ENCODE data around the gene PMEL. TPM values are rescaled to one million over a fixed set of nuclear protein-coding genes. Genes with fewer than 3 reads are reported as not detected.
"Not testable (repeated sequence)": the region's sequence is repeated elsewhere in the genome, so short reads cannot be mapped to it uniquely, and the experiment has no call there.

The PMEL gene
- total RNA-seq, 1 donor from 2014 or later: 0.52 TPM

DNA sequence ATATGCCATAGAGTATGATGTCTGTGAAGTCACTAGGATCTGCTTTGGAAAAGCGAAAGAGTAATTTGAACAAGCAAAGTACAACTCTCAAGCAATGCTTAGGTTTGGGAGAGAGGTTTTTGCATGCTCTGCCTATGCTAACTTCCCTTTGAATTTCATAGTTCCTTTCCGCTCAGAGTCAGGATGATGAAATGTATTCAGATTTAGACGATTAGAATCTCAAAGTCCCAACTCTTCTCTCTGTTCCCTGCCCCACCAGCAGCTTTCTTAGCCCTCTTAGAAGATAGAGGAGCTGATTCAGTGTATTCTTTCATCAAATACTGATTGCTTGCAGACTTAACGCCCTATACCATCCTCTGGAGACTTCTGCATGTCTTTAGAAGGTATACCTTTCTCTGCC lies 19.5 kb upstream of the PMEL start:
- no peak overlapping the region for H3K9ac ChIP-seq (ENCODE audit: low read depth in 1 of 3, low read length in 3 of 3)
- no peak overlapping the region for H3K4me3 ChIP-seq (ENCODE audit: low read length in 3 of 3)
- peaks cover 14 to 35% (median 29%) of the 10 kb centered on the region in 3 donors for H3K36me3 ChIP-seq (ENCODE audit: control insufficient read depth in 3 of 3, insufficient read depth in 3 of 3, low read length in 3 of 3)
- no peaks in the 10 kb centered on the region for H3K27me3 ChIP-seq (ENCODE audit: control insufficient read depth in 3 of 3, insufficient read depth in 3 of 3, low read length in 3 of 3)
- H3K9me3 ChIP-seq (ENCODE audit: control insufficient read depth in 3 of 3, low read length in 3 of 3): no peaks in the 10 kb centered on the region
- H3K27ac ChIP-seq (ENCODE audit: low read depth, low read length): no peak overlapping the region
- H3K4me1 ChIP-seq (ENCODE audit: control insufficient read depth in 3 of 3, insufficient read depth in 3 of 3, low read length in 3 of 3): peaks cover 0 to 3% (median 0%) of the 10 kb centered on the region in 3 donors

DNA sequence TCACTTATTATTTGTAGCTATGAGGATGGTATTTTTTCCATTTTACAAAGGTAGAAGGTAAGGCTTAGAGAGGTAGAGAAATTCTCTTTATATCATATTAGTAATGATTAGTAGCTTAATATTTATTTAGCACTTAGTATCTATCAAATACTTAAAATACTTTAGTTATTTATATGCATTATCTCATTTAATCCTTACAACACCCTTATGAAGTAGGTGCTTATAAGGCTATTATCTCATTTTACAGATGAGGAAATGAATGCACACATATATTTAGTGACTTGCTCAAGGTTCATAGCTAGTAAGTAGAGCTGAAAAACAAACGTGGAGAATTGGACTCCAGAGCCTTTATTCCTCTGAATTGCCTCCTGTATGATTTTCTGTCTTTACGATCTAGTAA lies 19.0 kb upstream of the PMEL start:
- peaks cover 12 to 35% (median 24%) of the 10 kb centered on the region in 3 donors for H3K36me3 ChIP-seq (ENCODE audit: control insufficient read depth in 3 of 3, insufficient read depth in 3 of 3, low read length in 3 of 3)
- H3K4me1 ChIP-seq (ENCODE audit: control insufficient read depth in 3 of 3, insufficient read depth in 3 of 3, low read length in 3 of 3): peaks cover 0 to 3% (median 0%) of the 10 kb centered on the region in 3 donors
- no peak overlapping the region for H3K4me3 ChIP-seq (ENCODE audit: low read length in 3 of 3)
- no peak overlapping the region for H3K9ac ChIP-seq (ENCODE audit: low read depth in 1 of 3, low read length in 3 of 3)
- no peak overlapping the region for H3K27ac ChIP-seq (ENCODE audit: low read depth, low read length)
- H3K27me3 ChIP-seq (ENCODE audit: control insufficient read depth in 3 of 3, insufficient read depth in 3 of 3, low read length in 3 of 3): no peaks in the 10 kb centered on the region
- no peaks in the 10 kb centered on the region for H3K9me3 ChIP-seq (ENCODE audit: control insufficient read depth in 3 of 3, low read length in 3 of 3)

DNA sequence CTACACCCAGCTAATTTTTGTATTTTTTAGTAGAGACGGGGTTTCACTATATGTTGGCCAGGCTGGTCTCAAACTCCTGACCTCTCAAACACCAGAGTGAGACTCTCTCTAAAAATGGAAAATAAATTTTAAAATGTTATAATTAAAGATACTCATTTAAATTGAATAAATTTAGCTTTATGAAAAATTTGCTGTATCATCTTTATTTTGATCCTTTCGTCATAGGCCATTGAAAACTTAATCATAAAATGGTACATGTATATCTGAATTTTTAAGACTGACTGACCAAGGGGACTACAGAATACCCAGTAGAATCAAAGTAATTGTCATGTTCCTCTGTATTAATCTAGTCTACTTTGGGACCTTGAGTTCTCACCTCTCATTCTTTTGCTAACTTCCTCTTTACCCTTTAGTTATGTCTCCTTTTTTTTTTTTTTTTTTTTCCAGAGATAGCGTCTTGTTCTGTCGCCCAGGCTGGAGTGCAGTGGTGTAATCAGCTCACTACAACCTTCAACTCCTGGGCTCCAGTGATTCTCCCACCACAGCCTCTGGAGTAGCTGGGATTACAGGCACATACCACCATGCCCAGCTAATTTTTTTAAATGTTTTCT lies 17.5 kb upstream of the PMEL start:
- Histone ChIP-seq H3K4me3 (ENCODE audit: low read length in 3 of 3) (no peak overlapping the region), H3K9ac (ENCODE audit: low read depth in 1 of 3, low read length in 3 of 3) (no peak overlapping the region), H3K27ac (ENCODE audit: low read depth, low read length) (no peak overlapping the region), H3K9me3 (ENCODE audit: control insufficient read depth in 3 of 3, low read length in 3 of 3) (no peaks in the 10 kb centered on the region), H3K27me3 (ENCODE audit: control insufficient read depth in 3 of 3, insufficient read depth in 3 of 3, low read length in 3 of 3) (no peaks in the 10 kb centered on the region), H3K4me1 (ENCODE audit: control insufficient read depth in 3 of 3, insufficient read depth in 3 of 3, low read length in 3 of 3) (peaks cover 0 to 3% (median 0%) of the 10 kb centered on the region in 3 donors), H3K36me3 (ENCODE audit: control insufficient read depth in 3 of 3, insufficient read depth in 3 of 3, low read length in 3 of 3) (peaks cover 10 to 33% (median 11%) of the 10 kb centered on the region in 3 donors)

DNA sequence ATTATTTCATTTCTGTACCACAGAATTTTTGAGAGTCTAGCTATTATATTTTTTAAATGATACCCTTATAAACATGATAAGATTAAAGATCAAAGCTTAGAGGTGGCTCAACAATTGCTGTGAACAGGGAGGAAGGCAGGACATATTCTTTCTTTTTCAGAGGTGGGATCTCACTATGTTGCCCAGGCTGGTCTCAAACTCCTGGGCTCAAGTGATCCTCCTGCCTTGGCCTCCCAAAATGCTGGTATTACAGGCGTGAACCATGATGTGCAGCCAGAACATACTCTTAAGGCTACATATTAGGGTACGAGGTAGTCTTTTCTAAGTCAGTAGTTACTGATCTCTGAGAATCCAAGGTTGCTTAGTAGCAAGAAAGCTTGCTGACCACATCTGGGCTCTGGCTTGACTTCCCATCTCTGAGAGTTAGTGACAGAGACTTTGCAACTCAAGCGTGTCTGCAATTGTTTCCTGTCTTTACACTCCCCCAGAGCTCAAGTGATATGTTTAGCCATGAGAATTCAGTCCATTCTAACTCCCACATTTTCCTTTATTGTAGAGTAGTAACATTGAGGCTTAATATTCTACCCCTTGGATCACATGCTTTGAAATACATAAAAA lies 16.6 kb upstream of the PMEL start:
- Histone ChIP-seq H3K9me3 (ENCODE audit: control insufficient read depth in 3 of 3, low read length in 3 of 3) (no peaks in the 10 kb centered on the region), H3K27me3 (ENCODE audit: control insufficient read depth in 3 of 3, insufficient read depth in 3 of 3, low read length in 3 of 3) (no peaks in the 10 kb centered on the region), H3K4me1 (ENCODE audit: control insufficient read depth in 3 of 3, insufficient read depth in 3 of 3, low read length in 3 of 3) (peaks cover 2 to 9% (median 5%) of the 10 kb centered on the region in 3 donors), H3K4me3 (ENCODE audit: low read length in 3 of 3) (no peak overlapping the region), H3K27ac (ENCODE audit: low read depth, low read length) (no peak overlapping the region), H3K9ac (ENCODE audit: low read depth in 1 of 3, low read length in 3 of 3) (no peak overlapping the region), H3K36me3 (ENCODE audit: control insufficient read depth in 3 of 3, insufficient read depth in 3 of 3, low read length in 3 of 3) (peaks cover 7 to 29% (median 11%) of the 10 kb centered on the region in 3 donors)

DNA sequence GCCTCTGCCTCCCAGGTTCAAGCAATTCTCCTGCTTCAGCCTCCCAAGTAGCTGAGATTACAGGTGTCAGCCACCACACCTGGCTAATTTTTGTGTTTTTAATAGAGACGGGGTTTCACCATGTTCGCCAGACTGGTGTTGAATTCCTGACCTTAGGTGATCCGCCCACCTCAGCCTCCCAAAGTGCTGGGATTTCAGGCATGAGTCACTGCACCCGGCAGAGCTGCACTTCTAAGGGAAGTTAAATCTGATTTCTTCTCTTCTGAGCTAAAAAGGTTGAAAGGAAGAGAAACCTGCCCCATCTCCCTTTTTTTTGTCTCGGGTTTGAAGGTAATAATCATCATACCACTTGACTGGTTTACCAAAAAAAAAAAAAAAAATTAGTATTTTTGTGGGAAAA lies 16.0 kb upstream of the PMEL start:
- not testable (repeated sequence) for H3K27ac ChIP-seq (ENCODE audit: low read depth, low read length); H3K9ac ChIP-seq (ENCODE audit: low read depth in 1 of 3, low read length in 3 of 3); H3K4me3 ChIP-seq (ENCODE audit: low read length in 3 of 3); H3K9me3 ChIP-seq (ENCODE audit: control insufficient read depth in 3 of 3, low read length in 3 of 3); H3K27me3 ChIP-seq (ENCODE audit: control insufficient read depth in 3 of 3, insufficient read depth in 3 of 3, low read length in 3 of 3)
- peaks cover 5 to 29% (median 11%) of the 10 kb centered on the region in 3 donors for H3K36me3 ChIP-seq (ENCODE audit: control insufficient read depth in 3 of 3, insufficient read depth in 3 of 3, low read length in 3 of 3)
- H3K4me1 ChIP-seq (ENCODE audit: control insufficient read depth in 3 of 3, insufficient read depth in 3 of 3, low read length in 3 of 3): peaks cover 3 to 11% (median 10%) of the 10 kb centered on the region in 3 donors

DNA sequence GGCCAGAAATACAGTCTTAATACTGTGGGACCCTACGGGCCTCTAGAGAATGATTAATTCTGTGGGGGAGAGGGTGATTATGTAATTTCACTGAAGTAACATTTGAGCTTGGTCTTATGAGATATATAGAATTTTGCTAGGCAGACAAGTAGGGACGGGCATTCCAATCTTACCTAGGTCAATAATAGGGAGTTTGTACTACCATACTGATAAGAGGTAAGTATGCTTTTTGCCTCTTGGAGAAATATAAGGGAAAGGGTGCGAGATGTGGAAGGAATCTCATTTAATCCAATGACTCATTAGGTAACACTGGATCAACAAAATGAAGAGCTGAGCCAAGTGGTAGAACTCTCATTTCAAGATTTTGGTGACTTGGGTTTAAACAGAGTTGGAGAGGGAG lies 13.2 kb upstream of the PMEL start:
- Histone ChIP-seq H3K9ac (ENCODE audit: low read depth in 1 of 3, low read length in 3 of 3) (no peak overlapping the region), H3K27ac (ENCODE audit: low read depth, low read length) (no peak overlapping the region), H3K4me1 (ENCODE audit: control insufficient read depth in 3 of 3, insufficient read depth in 3 of 3, low read length in 3 of 3) (peaks cover 14 to 19% (median 17%) of the 10 kb centered on the region in 3 donors), H3K36me3 (ENCODE audit: control insufficient read depth in 3 of 3, insufficient read depth in 3 of 3, low read length in 3 of 3) (peaks cover 2 to 26% (median 5%) of the 10 kb centered on the region in 3 donors), H3K9me3 (ENCODE audit: control insufficient read depth in 3 of 3, low read length in 3 of 3) (no peaks in the 10 kb centered on the region), H3K27me3 (ENCODE audit: control insufficient read depth in 3 of 3, insufficient read depth in 3 of 3, low read length in 3 of 3) (no peaks in the 10 kb centered on the region), H3K4me3 (ENCODE audit: low read length in 3 of 3) (no peak overlapping the region)

DNA sequence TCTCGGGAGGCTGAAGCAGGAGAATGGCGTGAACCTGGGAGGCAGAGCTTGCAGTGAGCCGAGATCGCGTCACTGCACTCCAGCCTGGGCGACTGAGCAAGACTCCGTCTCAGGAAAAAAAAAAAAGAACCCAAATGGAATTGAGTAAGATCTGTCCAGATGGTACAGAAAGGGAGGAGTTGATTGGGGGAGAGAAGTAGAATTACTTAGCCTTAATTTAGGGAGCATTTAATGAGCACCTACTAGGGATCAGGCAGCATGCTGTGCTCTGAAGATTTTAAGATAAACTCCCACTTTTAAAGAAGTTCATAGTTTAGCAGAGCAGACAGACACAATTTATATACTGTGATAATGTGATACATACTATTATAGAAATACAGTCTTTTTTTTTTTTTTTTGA lies 12.6 kb upstream of the PMEL start:
- Histone ChIP-seq H3K36me3 (ENCODE audit: control insufficient read depth in 3 of 3, insufficient read depth in 3 of 3, low read length in 3 of 3) (peaks cover 2 to 24% (median 5%) of the 10 kb centered on the region in 3 donors), H3K4me1 (ENCODE audit: control insufficient read depth in 3 of 3, insufficient read depth in 3 of 3, low read length in 3 of 3) (peaks cover 14 to 20% (median 17%) of the 10 kb centered on the region in 3 donors), H3K9me3 (ENCODE audit: control insufficient read depth in 3 of 3, low read length in 3 of 3) (no peaks in the 10 kb centered on the region), H3K27me3 (ENCODE audit: control insufficient read depth in 3 of 3, insufficient read depth in 3 of 3, low read length in 3 of 3) (no peaks in the 10 kb centered on the region), H3K27ac (ENCODE audit: low read depth, low read length) (no peak overlapping the region), H3K4me3 (ENCODE audit: low read length in 3 of 3) (no peak overlapping the region), H3K9ac (ENCODE audit: low read depth in 1 of 3, low read length in 3 of 3) (no peak overlapping the region)

DNA sequence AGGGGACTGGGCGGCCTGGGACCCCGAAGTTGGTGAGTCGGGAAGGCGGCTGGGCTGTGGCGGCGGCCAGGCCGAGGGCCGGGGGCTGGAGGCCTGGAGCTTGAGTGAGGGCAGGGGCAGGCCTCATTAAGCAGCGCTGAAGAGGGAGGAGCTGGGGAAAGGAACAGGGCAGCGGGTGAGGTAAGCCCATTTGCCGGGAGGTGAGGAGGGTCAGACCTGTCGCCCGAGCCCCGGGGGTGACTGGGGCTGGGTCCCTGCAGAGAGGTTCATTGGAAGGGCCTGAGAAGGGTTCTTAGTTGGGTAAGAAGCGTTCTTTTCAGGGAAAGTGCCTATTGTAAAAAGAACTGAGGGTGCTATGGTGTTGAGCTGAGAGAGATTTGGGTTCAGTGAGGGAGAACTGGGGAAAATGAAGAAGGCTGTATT lies 8.5 kb upstream of the PMEL start:
- Histone ChIP-seq H3K4me3 (ENCODE audit: low read length in 3 of 3) (peak overlapping the region; percentile 91 to 92 (median 91)), H3K4me1 (ENCODE audit: control insufficient read depth in 3 of 3, insufficient read depth in 3 of 3, low read length in 3 of 3) (peaks cover 17 to 27% (median 25%) of the 10 kb centered on the region in 3 donors), H3K27me3 (ENCODE audit: control insufficient read depth in 3 of 3, insufficient read depth in 3 of 3, low read length in 3 of 3) (no peaks in the 10 kb centered on the region), H3K27ac (ENCODE audit: low read depth, low read length) (peak overlapping the region; percentile 98), H3K9me3 (ENCODE audit: control insufficient read depth in 3 of 3, low read length in 3 of 3) (no peaks in the 10 kb centered on the region), H3K9ac (ENCODE audit: low read depth in 1 of 3, low read length in 3 of 3) (peak overlapping the region; percentile 98 to 100 (median 99)), H3K36me3 (ENCODE audit: control insufficient read depth in 3 of 3, insufficient read depth in 3 of 3, low read length in 3 of 3) (peaks cover 0 to 14% (median 2%) of the 10 kb centered on the region in 3 donors)

DNA sequence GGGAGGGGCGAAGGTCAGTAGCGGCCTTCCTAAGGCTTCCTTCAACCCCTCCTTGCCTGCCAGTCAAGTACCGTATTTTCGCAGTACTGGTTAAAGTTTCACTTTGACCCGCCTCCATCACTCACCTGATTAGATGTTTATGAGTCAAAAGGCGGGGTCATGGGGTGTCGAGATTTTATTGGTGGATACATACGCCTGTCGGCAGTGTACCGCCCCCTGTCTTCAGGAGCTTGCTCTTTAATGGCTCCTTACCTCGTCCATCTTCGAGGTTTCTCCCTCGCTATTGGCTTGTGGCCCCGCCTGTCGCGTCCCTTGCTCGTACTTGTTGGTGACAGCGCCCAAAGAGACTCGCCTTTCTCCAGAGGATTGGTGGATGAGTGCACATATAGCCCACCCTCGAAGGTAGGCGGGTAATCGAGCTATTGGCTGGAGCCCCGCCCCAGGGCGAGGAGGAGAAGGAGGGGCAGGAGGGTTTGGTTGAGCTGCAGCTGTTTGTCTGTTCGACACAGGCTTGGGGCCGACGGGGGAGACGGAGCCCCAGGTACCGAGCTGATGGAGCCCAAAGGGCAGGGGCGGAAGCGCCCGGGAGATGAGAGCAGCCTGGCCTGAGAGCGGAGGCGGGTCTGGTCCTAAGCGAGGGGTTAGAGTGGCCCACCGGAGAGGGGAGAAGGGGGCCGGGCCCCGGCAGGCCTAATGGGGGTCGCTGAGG lies 7.9 kb upstream of the PMEL start, which contains the start of gene RAB5B:
TSS of gene RAB5B (plus strand) at position 480 of the 709 bp plus-strand sequence. CDS start 12,883 bp downstream, outside the sequence.
- Histone ChIP-seq H3K9ac (ENCODE audit: low read depth in 1 of 3, low read length in 3 of 3) (peak within 1 kb of the TSS; percentile 98 to 100 (median 99)), H3K36me3 (ENCODE audit: control insufficient read depth in 3 of 3, insufficient read depth in 3 of 3, low read length in 3 of 3) (peaks cover 0 to 11% (median 2%) of the 10 kb centered on the region in 3 donors), H3K4me3 (ENCODE audit: low read length in 3 of 3) (peak within 1 kb of the TSS; percentile 91 to 93 (median 92)), H3K4me1 (ENCODE audit: control insufficient read depth in 3 of 3, insufficient read depth in 3 of 3, low read length in 3 of 3) (peaks cover 17 to 27% (median 25%) of the 10 kb centered on the region in 3 donors), H3K9me3 (ENCODE audit: control insufficient read depth in 3 of 3, low read length in 3 of 3) (no peaks in the 10 kb centered on the region), H3K27ac (ENCODE audit: low read depth, low read length) (peak within 1 kb of the TSS; percentile 98), H3K27me3 (ENCODE audit: control insufficient read depth in 3 of 3, insufficient read depth in 3 of 3, low read length in 3 of 3) (no peaks in the 10 kb centered on the region)
